ENCODE data around the gene VTN. TPM values are rescaled to one million over a fixed set of nuclear protein-coding genes. Genes with fewer than 3 reads are reported as not detected.

VTN gene, protein sequence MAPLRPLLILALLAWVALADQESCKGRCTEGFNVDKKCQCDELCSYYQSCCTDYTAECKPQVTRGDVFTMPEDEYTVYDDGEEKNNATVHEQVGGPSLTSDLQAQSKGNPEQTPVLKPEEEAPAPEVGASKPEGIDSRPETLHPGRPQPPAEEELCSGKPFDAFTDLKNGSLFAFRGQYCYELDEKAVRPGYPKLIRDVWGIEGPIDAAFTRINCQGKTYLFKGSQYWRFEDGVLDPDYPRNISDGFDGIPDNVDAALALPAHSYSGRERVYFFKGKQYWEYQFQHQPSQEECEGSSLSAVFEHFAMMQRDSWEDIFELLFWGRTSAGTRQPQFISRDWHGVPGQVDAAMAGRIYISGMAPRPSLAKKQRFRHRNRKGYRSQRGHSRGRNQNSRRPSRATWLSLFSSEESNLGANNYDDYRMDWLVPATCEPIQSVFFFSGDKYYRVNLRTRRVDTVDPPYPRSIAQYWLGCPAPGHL
- 0.17 and 0.51 TPM in 2 replicates for total RNA-seq
- polyA plus RNA-seq: 0.46 and 3.5 TPM in 2 replicates
- polyA plus RNA-seq (2012): 0.39 and 4.1 TPM in 2 replicates
- 0.59 and 12.4 TPM in 2 replicates for polyA minus RNA-seq (ENCODE audit: low replicate concordance)

DNA sequence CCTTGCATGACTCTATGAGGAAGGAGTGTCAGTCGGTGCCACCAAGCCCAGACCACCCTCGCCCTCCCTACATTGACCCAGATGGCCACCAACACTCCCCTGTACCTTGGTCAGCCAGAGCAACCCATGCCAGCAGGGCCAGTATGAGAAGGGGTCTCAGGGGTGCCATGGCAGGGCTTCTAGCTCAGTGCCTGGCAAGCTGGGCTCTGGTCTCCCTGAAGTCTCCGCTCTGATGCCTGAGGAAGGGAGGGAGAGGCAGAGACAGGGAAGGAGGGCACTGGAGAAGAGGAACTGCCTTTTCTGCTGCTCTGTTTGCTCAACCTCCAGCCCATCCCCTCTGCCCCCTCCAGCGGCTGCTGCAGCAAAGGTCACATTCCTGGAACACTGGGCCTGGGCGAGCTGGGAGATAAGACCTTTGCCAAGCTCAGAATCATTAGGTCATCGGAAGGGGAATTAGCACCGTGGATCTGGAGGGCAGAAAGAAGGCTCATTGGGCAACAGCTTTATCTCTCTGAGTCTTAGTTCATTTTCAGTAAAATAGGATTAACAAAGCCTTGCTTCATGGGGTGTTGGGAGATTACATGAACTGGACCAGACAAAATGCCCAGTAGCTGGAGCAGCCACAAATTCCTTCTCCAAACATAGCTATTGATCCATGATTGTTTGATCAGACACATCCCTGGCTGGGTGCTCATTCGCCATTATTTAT lies at the start of gene VTN:
Gene VTN (minus strand): TSS at position 273 of the 709 bp plus-strand sequence. CDS start 104 bp downstream, at position 169.
- H3K4me1 ChIP-seq (ENCODE audit: control insufficient read depth, extremely low read depth, insufficient read depth, low read length): peaks cover 9% of the 10 kb centered on the region
- H3K9me3 ChIP-seq (ENCODE audit: control insufficient read depth, insufficient read depth, low read depth, low read length): no peaks in the 10 kb centered on the region
- no peak within 1 kb of the TSS for H2AFZ ChIP-seq (ENCODE audit: low read length)
- H3K27me3 ChIP-seq (ENCODE audit: control insufficient read depth, insufficient read depth, low read length): no peaks in the 10 kb centered on the region
- H3K9ac ChIP-seq (ENCODE audit: insufficient read depth, low read length): no peak within 1 kb of the TSS
- peak; percentile 25 to 26 for DNase-seq (ENCODE audit: low read depth in 2 of 2)
- no peaks in the 10 kb centered on the region for H4K20me1 ChIP-seq (ENCODE audit: control insufficient read depth, extremely low read depth, insufficient read depth, low read length)
- no peak within 1 kb of the TSS for H3K27ac ChIP-seq (ENCODE audit: insufficient read depth, low read length)
- H3K36me3 ChIP-seq (ENCODE audit: control insufficient read depth, insufficient read depth, low read length): no peaks in the 10 kb centered on the region
- peaks cover 4% of the 10 kb centered on the region for H3K79me2 ChIP-seq (ENCODE audit: control insufficient read depth, insufficient read depth, low read length)
- TF ChIP-seq EZH2 (IDR thresholded peaks at IDR 0.05; ENCODE audit: low read length, missing control alignments): no peak
- TF ChIP-seq, protein P1, sequence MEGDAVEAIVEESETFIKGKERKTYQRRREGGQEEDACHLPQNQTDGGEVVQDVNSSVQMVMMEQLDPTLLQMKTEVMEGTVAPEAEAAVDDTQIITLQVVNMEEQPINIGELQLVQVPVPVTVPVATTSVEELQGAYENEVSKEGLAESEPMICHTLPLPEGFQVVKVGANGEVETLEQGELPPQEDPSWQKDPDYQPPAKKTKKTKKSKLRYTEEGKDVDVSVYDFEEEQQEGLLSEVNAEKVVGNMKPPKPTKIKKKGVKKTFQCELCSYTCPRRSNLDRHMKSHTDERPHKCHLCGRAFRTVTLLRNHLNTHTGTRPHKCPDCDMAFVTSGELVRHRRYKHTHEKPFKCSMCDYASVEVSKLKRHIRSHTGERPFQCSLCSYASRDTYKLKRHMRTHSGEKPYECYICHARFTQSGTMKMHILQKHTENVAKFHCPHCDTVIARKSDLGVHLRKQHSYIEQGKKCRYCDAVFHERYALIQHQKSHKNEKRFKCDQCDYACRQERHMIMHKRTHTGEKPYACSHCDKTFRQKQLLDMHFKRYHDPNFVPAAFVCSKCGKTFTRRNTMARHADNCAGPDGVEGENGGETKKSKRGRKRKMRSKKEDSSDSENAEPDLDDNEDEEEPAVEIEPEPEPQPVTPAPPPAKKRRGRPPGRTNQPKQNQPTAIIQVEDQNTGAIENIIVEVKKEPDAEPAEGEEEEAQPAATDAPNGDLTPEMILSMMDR (conservative IDR thresholded peaks at IDR 0.05 in 1 of 2, IDR thresholded peaks at IDR 0.05 in 1 of 2; ENCODE audit: low read depth in 1 of 2, low read length in 2 of 2): no peak
- peak within 1 kb of the TSS in 3 of 4 experiments; percentile 62 to 72 (median 66) for H3K4me3 ChIP-seq (replicated peaks in 1 of 4; ENCODE audit: control extremely low read depth in 1 of 4, insufficient read depth in 1 of 4, low read depth in 3 of 4, low read length in 4 of 4)
- peak within 1 kb of the TSS; percentile 54 for H3K4me2 ChIP-seq (ENCODE audit: extremely low read depth, insufficient read depth, low read length)

DNA sequence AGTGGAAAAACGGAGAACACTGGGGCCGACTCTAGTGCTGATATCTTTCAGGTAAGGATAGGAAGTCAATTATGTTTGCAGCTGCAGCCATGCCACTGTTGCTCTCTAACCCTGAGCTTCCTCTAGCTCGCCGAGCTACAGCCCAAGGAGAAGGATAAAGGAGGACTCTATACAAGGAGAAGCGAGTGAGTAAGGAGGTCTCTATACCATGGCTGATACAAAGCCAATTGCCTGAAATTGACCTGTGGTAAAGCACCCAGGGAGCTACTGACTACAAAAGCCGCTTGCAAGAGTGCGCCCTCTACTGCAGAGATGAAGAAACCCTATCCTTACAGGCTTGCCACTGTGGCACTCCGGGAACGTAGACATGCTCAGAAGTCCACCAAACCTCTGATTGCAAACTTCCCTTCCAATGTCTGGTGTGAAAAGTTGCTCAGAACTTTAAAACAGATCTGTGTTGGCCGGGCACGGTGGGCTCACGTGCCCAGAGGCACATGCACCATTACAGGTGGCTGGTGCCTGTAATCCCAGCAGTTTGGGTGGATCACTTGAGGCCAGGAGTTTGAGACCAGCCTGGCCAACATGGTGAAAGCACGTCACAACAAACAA lies 46.7 kb upstream of the VTN start:
- DNase-seq (ENCODE audit: low read depth in 2 of 2): peak; percentile 53 to 63
- Histone ChIP-seq H3K9me3 (ENCODE audit: control insufficient read depth, insufficient read depth, low read depth, low read length) (no peaks in the 10 kb centered on the region), H3K4me2 (ENCODE audit: extremely low read depth, insufficient read depth, low read length) (no peak overlapping the region), H3K9ac (ENCODE audit: insufficient read depth, low read length) (no peak overlapping the region), H3K27me3 (ENCODE audit: control insufficient read depth, insufficient read depth, low read length) (peaks cover 6% of the 10 kb centered on the region), H3K27ac (ENCODE audit: insufficient read depth, low read length) (no peak overlapping the region), H3K79me2 (ENCODE audit: control insufficient read depth, insufficient read depth, low read length) (no peaks in the 10 kb centered on the region), H3K4me1 (ENCODE audit: control insufficient read depth, extremely low read depth, insufficient read depth, low read length) (no peaks in the 10 kb centered on the region), H2AFZ (ENCODE audit: low read length) (no peak overlapping the region), H3K4me3 (replicated peaks in 1 of 4; ENCODE audit: control extremely low read depth in 1 of 4, insufficient read depth in 1 of 4, low read depth in 3 of 4, low read length in 4 of 4) (no peak overlapping the region), H3K36me3 (ENCODE audit: control insufficient read depth, insufficient read depth, low read length) (no peaks in the 10 kb centered on the region), H4K20me1 (ENCODE audit: control insufficient read depth, extremely low read depth, insufficient read depth, low read length) (no peaks in the 10 kb centered on the region)
- no peak for TF ChIP-seq EZH2 (IDR thresholded peaks at IDR 0.05; ENCODE audit: low read length, missing control alignments)
- TF ChIP-seq, protein P1 (conservative IDR thresholded peaks at IDR 0.05 in 1 of 2, IDR thresholded peaks at IDR 0.05 in 1 of 2; ENCODE audit: low read depth in 1 of 2, low read length in 2 of 2): peak; percentile 75 to 84

DNA sequence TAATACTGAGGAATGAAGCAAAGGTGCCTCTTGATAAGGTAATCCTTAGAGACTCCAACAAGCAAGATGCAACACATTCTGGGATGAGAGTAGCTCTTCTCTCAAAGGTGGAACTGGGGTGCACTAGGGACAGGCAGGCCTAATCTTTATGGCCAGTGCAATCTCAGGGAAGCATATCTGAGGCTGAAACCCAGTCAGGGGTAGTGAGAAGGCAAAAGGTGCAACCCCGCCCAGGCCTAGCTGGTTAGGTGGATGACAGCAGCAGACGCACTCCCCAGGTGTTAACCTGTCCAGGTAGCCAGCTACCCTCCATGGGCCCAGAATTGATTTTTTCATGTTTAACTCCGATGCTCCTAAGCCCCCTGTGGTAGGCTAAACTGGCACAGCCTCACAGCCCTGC lies 45.8 kb upstream of the VTN start:
- Histone ChIP-seq H3K79me2 (ENCODE audit: control insufficient read depth, insufficient read depth, low read length) (no peaks in the 10 kb centered on the region), H3K9me3 (ENCODE audit: control insufficient read depth, insufficient read depth, low read depth, low read length) (no peaks in the 10 kb centered on the region), H3K27me3 (ENCODE audit: control insufficient read depth, insufficient read depth, low read length) (peaks cover 6% of the 10 kb centered on the region), H3K9ac (ENCODE audit: insufficient read depth, low read length) (no peak overlapping the region), H3K27ac (ENCODE audit: insufficient read depth, low read length) (no peak overlapping the region), H3K36me3 (ENCODE audit: control insufficient read depth, insufficient read depth, low read length) (no peaks in the 10 kb centered on the region), H3K4me2 (ENCODE audit: extremely low read depth, insufficient read depth, low read length) (no peak overlapping the region), H3K4me1 (ENCODE audit: control insufficient read depth, extremely low read depth, insufficient read depth, low read length) (no peaks in the 10 kb centered on the region), H2AFZ (ENCODE audit: low read length) (no peak overlapping the region), H3K4me3 (replicated peaks in 1 of 4; ENCODE audit: control extremely low read depth in 1 of 4, insufficient read depth in 1 of 4, low read depth in 3 of 4, low read length in 4 of 4) (no peak overlapping the region), H4K20me1 (ENCODE audit: control insufficient read depth, extremely low read depth, insufficient read depth, low read length) (no peaks in the 10 kb centered on the region)
- TF ChIP-seq EZH2 (IDR thresholded peaks at IDR 0.05; ENCODE audit: low read length, missing control alignments): no peak
- TF ChIP-seq, protein P1 (conservative IDR thresholded peaks at IDR 0.05 in 1 of 2, IDR thresholded peaks at IDR 0.05 in 1 of 2; ENCODE audit: low read depth in 1 of 2, low read length in 2 of 2): no peak
- no peak for DNase-seq (ENCODE audit: low read depth in 2 of 2)

Measured in fibroblast of lung (primary cell).